PC-9 (cell line): ENCODE data around the gene AKAP13. TPM values are rescaled to one million over a fixed set of nuclear protein-coding genes. Genes with fewer than 3 reads are reported as not detected.

Experiments
- BruUV-seq: library from RNA; stranded (reverse); fragments of 400-500 nt; replicated peaks from 2 replicates; lab custom pipeline; 2021; lab: Mats Ljungman, UMichigan
- CTCF ChIA-PET: fragments of 300-600 bp; sonication (Branson Sonifier 250); formaldehyde crosslinking; loops from one replicate; lab custom pipeline; 2022; ENCODE audit warnings: antibody characterized with exemption; lab: Charles Lee
- POLR2A ChIA-PET: fragments of 300-600 bp; sonication (Branson Sonifier 250); formaldehyde crosslinking; loops from one replicate; lab custom pipeline; 2022; ENCODE audit warnings: antibody characterized with exemption; ENCODE audit not compliant: unreplicated experiment; lab: Charles Lee
- DNase-seq, 2 experiments: peaks; one replicate each; pipeline versions ENCODE4 v3.0.0 to v3.0.0-alpha.2; 2015 to 2022; ENCODE audit warnings: mixed read lengths in 1 of 2
- H2AFZ ChIP-seq: fragments of 200-600 bp; sonication (generic); 2 replicates; pipeline ENCODE4 v1.8.1; 2017; ENCODE audit warnings: antibody characterized with exemption
- H3F3A ChIP-seq: fragments of 200-600 bp; sonication (generic); 2 replicates; pipeline ENCODE4 v1.8.1; 2017; ENCODE audit warnings: antibody characterized with exemption, mild to moderate bottlenecking, low read depth; ENCODE audit not compliant: insufficient read depth
- H3K27ac ChIP-seq: fragments of 200-600 bp; sonication (generic); 2 replicates; pipeline ENCODE4 v1.6.1; 2016; ENCODE audit warnings: mixed run types
- H3K27me3 ChIP-seq: fragments of 200-600 bp; sonication (generic); 2 replicates; pipeline ENCODE4 v1.6.1; 2016; ENCODE audit warnings: low read depth, mixed run types; ENCODE audit not compliant: insufficient read depth
- H3K36me3 ChIP-seq: fragments of 200-600 bp; sonication (generic); 2 replicates; pipeline ENCODE4 v1.6.1; 2016; ENCODE audit warnings: low read depth, mixed run types
- H3K4me1 ChIP-seq: fragments of 200-600 bp; sonication (generic); replicated peaks from 2 replicates; pipeline ENCODE4 v1.6.1; 2016; ENCODE audit warnings: mixed run types; ENCODE audit not compliant: insufficient read depth
- H3K4me2 ChIP-seq: fragments of 200-600 bp; sonication (generic); 2 replicates; pipeline ENCODE4 v1.6.1; 2017; ENCODE audit warnings: mixed run types
- H3K4me3 ChIP-seq: fragments of 200-600 bp; sonication (generic); 2 replicates; pipeline ENCODE4 v1.6.1; 2016; ENCODE audit warnings: mixed run types
- H3K79me2 ChIP-seq: fragments of 200-600 bp; sonication (generic); 2 replicates; pipeline ENCODE4 v1.6.1; 2017; ENCODE audit warnings: low read depth, mixed run types
- H3K9me2 ChIP-seq: fragments of 200-600 bp; sonication (generic); 2 replicates; pipeline ENCODE4 v1.8.1; 2017; ENCODE audit warnings: mild to moderate bottlenecking; ENCODE audit not compliant: insufficient read depth
- H3K9me3 ChIP-seq: fragments of 200-600 bp; sonication (generic); 2 replicates; pipeline ENCODE4 v1.8.1; 2016; ENCODE audit warnings: low read depth; ENCODE audit not compliant: insufficient read depth
- H4K20me1 ChIP-seq: fragments of 200-600 bp; sonication (generic); 2 replicates; pipeline ENCODE4 v1.8.1; 2017; ENCODE audit not compliant: insufficient read depth
- CTCF ChIP-seq: fragments of 200-600 bp; sonication (generic); conservative IDR thresholded peaks from 2 replicates; pipeline ENCODE4 v1.6.1; 2017; ENCODE audit warnings: mixed run types, antibody characterized with exemption, mild to moderate bottlenecking, moderate library complexity
- EZH2 ChIP-seq: fragments of 200-600 bp; sonication (generic); IDR thresholded peaks from 2 replicates; pipeline ENCODE4 v1.8.0; 2017; ENCODE audit warnings: antibody characterized with exemption, low read depth
- intact Hi-C: fragments of 100-400 bp; cut with micrococcal nuclease; formaldehyde crosslinking; loops from one replicate; pipeline ENCODE4 v1.10.0; 2022; ENCODE audit not compliant: unreplicated experiment
- total RNA-seq: library from RNA; stranded (reverse); gene quantifications from 2 replicates; pipeline ENCODE4 v1.2.3, GENCODE V29; 2021

The AKAP13 gene
- total RNA-seq, 1 experiment from 2014 or later, result 82.5 TPM

- ChIA-PET POLR2A (no interaction called here), CTCF (no interaction called here)
- no peaks in the 10 kb centered on the region for H4K20me1 ChIP-seq
- DNase-seq, result no peak
- H3K4me3 ChIP-seq, result no peak overlapping the region
- H3K36me3 ChIP-seq, result peaks cover 18% of the 10 kb centered on the region; the same call in 1 of the 2 replicates
- H3K79me2 ChIP-seq, result no peaks in the 10 kb centered on the region
- H3K4me1 ChIP-seq, result no peaks in the 10 kb centered on the region
- no peak overlapping the region for H3K4me2 ChIP-seq
- no peaks in the 10 kb centered on the region for H3K9me2 ChIP-seq
- intact Hi-C loops, result no loop called here
- no peak overlapping the region for H3K27ac ChIP-seq
- BruUV-seq, result no TSS peak
- no peaks in the 10 kb centered on the region for H3K9me3 ChIP-seq
- H2AFZ ChIP-seq, result no peak overlapping the region
- no peaks in the 10 kb centered on the region for H3K27me3 ChIP-seq
- TF ChIP-seq EZH2, result no peak
- no peak for TF ChIP-seq CTCF
- peaks cover 9% of the 10 kb centered on the region; the same call in 1 of the 2 replicates for H3F3A ChIP-seq
Measured at GRCh38 chr15:85642693-85643066, 262.3 kb downstream of the AKAP13 start.

- BruUV-seq, result no TSS peak
- TF ChIP-seq CTCF (no peak), EZH2 (no peak)
Measured at GRCh38 chr15:85646538-85647091, 266.2 kb downstream of the AKAP13 start.

GRCh38 chr15:85649372-85649771, 269.0 kb downstream of the AKAP13 start:
- Histone ChIP-seq H3K4me2 (no peak overlapping the region), H3K9me2 (no peaks in the 10 kb centered on the region), H3F3A (peaks cover 12% of the 10 kb centered on the region; the same call in 1 of the 2 replicates), H3K9me3 (no peaks in the 10 kb centered on the region), H3K36me3 (0 out of 2 replicates have a peak, but pooled peaks cover 3% of the 10 kb centered on the region), H3K27ac (no peak overlapping the region), H3K4me1 (no peaks in the 10 kb centered on the region), H3K79me2 (no peaks in the 10 kb centered on the region), H3K4me3 (no peak overlapping the region), H4K20me1 (peaks cover 4% of the 10 kb centered on the region; the same call in 1 of the 2 replicates), H3K27me3 (no peaks in the 10 kb centered on the region), H2AFZ (no peak overlapping the region)
- intact Hi-C loops, result no loop called here
- ChIA-PET CTCF (interaction anchor here (0.6 kb wide), 1 partner anchor 291 kb away, joined by 3 read pairs; no protein-coding TSS in a partner anchor), POLR2A (no interaction called here)
- no peak for TF ChIP-seq CTCF
- no peak for TF ChIP-seq EZH2
- BruUV-seq, result no TSS peak
- no peak for DNase-seq

More at GRCh38 chr15:85646538-85647091, 266.2 kb downstream of the AKAP13 start:
- H4K20me1 ChIP-seq, result peaks cover 4% of the 10 kb centered on the region; the same call in 1 of the 2 replicates
- no peaks in the 10 kb centered on the region for H3K27me3 ChIP-seq
- H3K4me1 ChIP-seq, result no peaks in the 10 kb centered on the region
- POLR2A ChIA-PET, result interaction anchor here (0.7 kb wide), 1 partner anchor 267 kb away, joined by 9 read pairs; the partner anchor contains the start of gene AKAP13
- H3K4me2 ChIP-seq, result no peak overlapping the region
- no peak overlapping the region for H2AFZ ChIP-seq
- H3K79me2 ChIP-seq, result no peaks in the 10 kb centered on the region
- H3K4me3 ChIP-seq, result no peak overlapping the region
- H3F3A ChIP-seq, result peaks cover 16% of the 10 kb centered on the region; the same call in 1 of the 2 replicates
- no peaks in the 10 kb centered on the region for H3K9me3 ChIP-seq
- no peak overlapping the region for H3K27ac ChIP-seq
- no peaks in the 10 kb centered on the region for H3K9me2 ChIP-seq
- CTCF ChIA-PET, result no interaction called here
- H3K36me3 ChIP-seq, result 0 out of 2 replicates have a peak, but pooled peaks cover 3% of the 10 kb centered on the region
- intact Hi-C loops, result no loop called here
- no peak for DNase-seq
